A673 (cell line): Measurements from ENCODE around the gene TEX14. TPM values are rescaled to one million over a fixed set of nuclear protein-coding genes. Genes with fewer than 3 reads are reported as not detected.

Source experiments
- BruUV-seq: library from RNA; stranded (reverse); fragments of 400-500 nt; replicated peaks from 2 replicates; lab custom pipeline; 2021; lab: Mats Ljungman, UMichigan
- CTCF ChIA-PET: fragments of 300-600 bp; sonication (Branson Sonifier 250); formaldehyde crosslinking; loops from one replicate; lab custom pipeline; 2022; ENCODE audit warnings: antibody characterized with exemption; lab: Charles Lee
- POLR2A ChIA-PET: fragments of 300-600 bp; sonication (Branson Sonifier 250); formaldehyde crosslinking; loops from one replicate; lab custom pipeline; 2022; ENCODE audit warnings: antibody characterized with exemption; ENCODE audit not compliant: low non-redundant PET; lab: Charles Lee
- DNase-seq: peaks from one replicate; pipeline ENCODE4 v3.0.0-alpha.2; 2015; ENCODE audit warnings: low spot score
- H3K27ac ChIP-seq: fragments of 200-600 bp; sonication (generic); 2 replicates; pipeline ENCODE4 v1.5.1; 2016; ENCODE audit warnings: mixed run types, low read depth, mild to moderate bottlenecking, mixed read lengths, antibody characterized with exemption, low read length; ENCODE audit not compliant: poor library complexity, severe bottlenecking
- H3K27me3 ChIP-seq: fragments of 200-600 bp; sonication (generic); replicated peaks from 2 replicates; pipeline ENCODE4 v1.6.1; 2017; ENCODE audit warnings: mixed run types, low read depth, mild to moderate bottlenecking, mixed read lengths, antibody characterized with exemption, low read length; ENCODE audit not compliant: insufficient read depth, poor library complexity
- H3K36me3 ChIP-seq: fragments of 200-600 bp; sonication (generic); 2 replicates; pipeline ENCODE4 v1.6.1; 2016; ENCODE audit warnings: mixed run types, mild to moderate bottlenecking, mixed read lengths, antibody characterized with exemption, low read length; ENCODE audit not compliant: insufficient read depth, poor library complexity, severe bottlenecking
- H3K4me1 ChIP-seq: fragments of 200-600 bp; sonication (generic); 2 replicates; pipeline ENCODE4 v1.6.1; 2017; ENCODE audit warnings: mixed run types, mild to moderate bottlenecking, mixed read lengths, antibody characterized with exemption, low read length; ENCODE audit not compliant: insufficient read depth, poor library complexity, severe bottlenecking
- H3K4me3 ChIP-seq: fragments of 200-600 bp; sonication (generic); 2 replicates; pipeline ENCODE4 v1.5.1; 2016; ENCODE audit warnings: low read depth, mixed run types, mild to moderate bottlenecking, mixed read lengths, low read length; ENCODE audit not compliant: poor library complexity, severe bottlenecking
- H3K9me3 ChIP-seq: fragments of 200-600 bp; sonication (generic); 2 replicates; pipeline ENCODE4 v1.6.1; 2016; ENCODE audit warnings: mixed run types, low read depth, mild to moderate bottlenecking, mixed read lengths, antibody characterized with exemption, low read length; ENCODE audit not compliant: poor library complexity, severe bottlenecking
- CTCF ChIP-seq: fragments of 300-800, 200-600 bp; sonication (generic); conservative IDR thresholded peaks from 2 replicates; pipeline ENCODE4 v1.5.1; 2017; ENCODE audit warnings: low read depth, mild to moderate bottlenecking, antibody characterized with exemption, low read length, moderate library complexity, mixed read lengths
- EZH2 ChIP-seq: fragments of 200-600 bp; sonication (generic); IDR thresholded peaks from 2 replicates; pipeline ENCODE4 v1.6.1; 2017; ENCODE audit warnings: borderline replicate concordance, low read depth, mild to moderate bottlenecking, mixed read lengths, antibody characterized with exemption, low read length; ENCODE audit not compliant: poor library complexity, severe bottlenecking
- intact Hi-C: fragments of 100-400 bp; cut with micrococcal nuclease; formaldehyde crosslinking; loops from one replicate; pipeline ENCODE4 v1.10.0; 2022; ENCODE audit not compliant: unreplicated experiment
- total RNA-seq: library from RNA; stranded (reverse); gene quantifications from 2 replicates; pipeline ENCODE4 v1.2.3, GENCODE V29; 2021

The TEX14 gene
- total RNA-seq, 1 experiment from 2014 or later: 0.26 TPM

- no peak overlapping the region for H3K27ac ChIP-seq
- TF ChIP-seq CTCF: no peak
- TF ChIP-seq EZH2: no peak
- no TSS peak for BruUV-seq
- no peaks in the 10 kb centered on the region for H3K4me1 ChIP-seq
- H3K4me3 ChIP-seq: no peak overlapping the region
- no peaks in the 10 kb centered on the region for H3K36me3 ChIP-seq
- no peak for DNase-seq
- CTCF ChIA-PET: interaction anchor here (0.6 kb wide), 1 partner anchor 339 kb away, joined by 3 read pairs; no protein-coding TSS in a partner anchor
- POLR2A ChIA-PET: interaction anchor here (0.7 kb wide), 1 partner anchor 31 kb away, joined by 3 read pairs; no protein-coding TSS in a partner anchor
- intact Hi-C loops: no loop called here
- H3K27me3 ChIP-seq: peaks cover 11% of the 10 kb centered on the region
- no peaks in the 10 kb centered on the region for H3K9me3 ChIP-seq
These were observed 152.9 kb downstream of the TEX14 start for GRCh38 chr17:58538811-58539409.

- Histone ChIP-seq H3K27ac (no peak overlapping the region), H3K4me3 (no peak overlapping the region), H3K36me3 (no peaks in the 10 kb centered on the region), H3K4me1 (no peaks in the 10 kb centered on the region), H3K27me3 (peaks cover 3% of the 10 kb centered on the region), H3K9me3 (no peaks in the 10 kb centered on the region)
- ChIA-PET POLR2A (no interaction called here), CTCF (no interaction called here)
- no TSS peak for BruUV-seq
- TF ChIP-seq EZH2 (no peak), CTCF (no peak)
- intact Hi-C loops: no loop called here
- DNase-seq: no peak
These were observed 154.6 kb downstream of the TEX14 start for GRCh38 chr17:58537266-58537665.

- intact Hi-C loops: no loop called here
- no TSS peak for BruUV-seq
- Histone ChIP-seq H3K27ac (no peak overlapping the region), H3K36me3 (no peaks in the 10 kb centered on the region), H3K4me3 (no peak overlapping the region), H3K4me1 (no peaks in the 10 kb centered on the region), H3K27me3 (peaks cover 3% of the 10 kb centered on the region), H3K9me3 (no peaks in the 10 kb centered on the region)
- TF ChIP-seq CTCF (no peak), EZH2 (no peak)
- DNase-seq: no peak
- CTCF ChIA-PET: no interaction called here
- POLR2A ChIA-PET: no interaction called here
These were observed 155.3 kb downstream of the TEX14 start for GRCh38 chr17:58536542-58536941.
